OCI-LY7 (cell line): ENCODE data around the gene UAP1L1.

Experiments used
- CTCF ChIP-seq: fragments of 200-600 bp; sonication (generic); conservative IDR thresholded peaks from 2 replicates; pipeline ENCODE4 v1.5.1; 2014; ENCODE audit warnings: mild to moderate bottlenecking, antibody characterized with exemption, low read length, moderate library complexity, mixed read lengths
- EZH2phosphoT487 ChIP-seq: fragments of 200-600 bp; sonication (generic); IDR thresholded peaks from 2 replicates; pipeline ENCODE4 v1.6.1; 2018; ENCODE audit warnings: low read depth, borderline replicate concordance, mild to moderate bottlenecking, mixed run types, antibody characterized with exemption, low read length, moderate library complexity, mixed read lengths

DNA sequence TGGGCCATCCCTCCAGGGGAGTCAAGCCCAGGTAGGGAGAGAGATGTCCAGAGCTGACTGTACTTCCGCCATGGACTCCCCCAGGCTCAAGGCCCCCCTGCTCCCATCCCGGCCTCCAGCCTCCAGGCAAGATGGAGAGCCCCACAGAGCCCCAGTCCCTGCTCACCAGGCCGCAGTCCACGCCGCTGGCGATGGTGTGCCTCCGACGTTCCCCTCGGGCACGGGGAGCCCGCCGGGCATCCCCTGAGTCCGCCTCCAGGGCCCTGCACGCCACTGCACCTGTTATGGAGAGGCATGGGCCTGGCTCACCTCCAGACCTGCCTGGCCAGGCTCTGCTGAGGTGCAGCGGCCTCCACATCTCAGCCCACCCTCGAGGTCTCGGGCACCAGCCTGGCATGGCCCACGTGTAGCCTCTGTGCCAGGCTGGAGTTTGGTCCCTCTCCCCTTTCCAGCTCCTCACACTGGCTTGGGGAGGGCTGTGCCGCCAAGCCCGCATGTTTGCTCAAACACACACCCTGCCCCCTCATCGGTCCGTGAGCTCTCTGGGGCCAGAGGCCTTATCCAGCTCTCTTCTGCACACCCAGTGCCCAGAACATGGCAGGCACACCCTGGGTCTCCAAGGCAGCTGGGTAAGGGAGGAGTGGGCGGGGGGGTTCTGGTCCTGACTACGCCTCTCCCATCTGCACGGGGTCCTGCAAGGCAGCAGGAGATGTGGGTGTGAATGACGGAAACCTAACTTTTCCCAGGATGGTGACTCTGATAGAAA lies 11.0 kb upstream of the UAP1L1 start:
- TF ChIP-seq CTCF (no peak), EZH2phosphoT487 (no peak)
